K562 (cell line): Measurements from ENCODE around the gene GRIK3. TPM values are rescaled to one million over a fixed set of nuclear protein-coding genes. Genes with fewer than 3 reads are reported as not detected.

Experiments
- ATAC-seq: fragments of 200-7000 bp; cut with Tn5 transposase; 3 replicates; pipeline ENCODE4 v1.9.1; 2020; ENCODE audit warnings: moderate library complexity
- BruUV-seq: library from RNA; stranded (reverse); fragments of 400-500 nt; replicated peaks from 2 replicates; lab custom pipeline; 2021; lab: Mats Ljungman, UMichigan
- CTCF ChIA-PET: fragments of 300-600 bp; formaldehyde crosslinking; extraction: SDS; loops from one replicate; lab custom pipeline; 2021; ENCODE audit warnings: low intra/inter-chr PET ratio; lab: Yijun Ruan, JAX
- POLR2A ChIA-PET: fragments of 300-600, 350-650 bp; sonication (Branson Sonifier 250); formaldehyde crosslinking; extraction: SDS; loops from one replicate; lab custom pipeline; 2021; ENCODE audit warnings: antibody characterized with exemption, inconsistent platforms; lab: Yijun Ruan, JAX
- DNase-seq, 4 experiments: peaks; one replicate each; pipeline versions ENCODE4 v3.0.0 to v3.0.0-alpha.2; 2011 to 2018; ENCODE audit warnings: low spot score in 3 of 4, mixed read lengths in 3 of 4; ENCODE audit errors: extremely low read depth in 1 of 4
- FAIRE-seq: peaks from 2 replicates; lab custom pipeline; 2011; peaks lifted over from hg19 to GRCh38; lab: Jason Lieb, UNC
- H2AFZ ChIP-seq: 2 replicates; pipeline ENCODE4 v1.6.0; 2011; ENCODE audit warnings: low read depth, low read length, control low read depth, inconsistent platforms
- H3K27ac ChIP-seq: fragments of 200-600 bp; 3 replicates; pipeline ENCODE4 v1.8.0; 2011; ENCODE audit warnings: low read depth, mild to moderate bottlenecking, control low read depth, inconsistent platforms, low read length, moderate library complexity, mixed read lengths; ENCODE audit errors: extremely low read depth
- H3K27me3 ChIP-seq, 2 experiments: fragments of 300-600 bp in 1 of 2; 2 replicates in 1 of 2; 3 replicates in 1 of 2; pipeline versions ENCODE4 v1.6.0 to v1.8.0; 2011; ENCODE audit warnings: inconsistent platforms in 2 of 2, low read length in 2 of 2, mild to moderate bottlenecking in 1 of 2, mixed read lengths in 1 of 2, moderate library complexity in 1 of 2; ENCODE audit not compliant: control insufficient read depth in 2 of 2, insufficient read depth in 2 of 2
- H3K36me3 ChIP-seq: fragments of 300-600 bp; 3 replicates; pipeline ENCODE4 v1.8.0; 2011; ENCODE audit warnings: mild to moderate bottlenecking, low read length, inconsistent platforms; ENCODE audit not compliant: control insufficient read depth, insufficient read depth
- H3K4me1 ChIP-seq, 2 experiments: fragments of 200-600 bp in 1 of 2; replicated peaks in 1 of 2; 2 replicates in 1 of 2; 3 replicates in 1 of 2; pipeline versions ENCODE4 v1.5.1 to v1.8.0; 2011; ENCODE audit warnings: inconsistent platforms in 2 of 2, low read length in 2 of 2, mild to moderate bottlenecking in 1 of 2, mixed read lengths in 1 of 2, moderate library complexity in 1 of 2; ENCODE audit not compliant: control insufficient read depth in 2 of 2, insufficient read depth in 2 of 2
- H3K4me2 ChIP-seq: 2 replicates; pipeline ENCODE4 v1.6.1; 2011; ENCODE audit warnings: low read length, control low read depth, inconsistent platforms, mixed read lengths; ENCODE audit not compliant: insufficient read depth
- H3K4me3 ChIP-seq: fragments of 200-600 bp; sonication (generic), shearing (Covaris generic); 2 replicates; pipeline ENCODE4 v1.5.1; 2016; ENCODE audit warnings: control low read depth, inconsistent platforms
- H3K79me2 ChIP-seq: fragments of 200-600 bp; 3 replicates; pipeline ENCODE4 v1.8.0; 2011; ENCODE audit warnings: low read length, inconsistent platforms; ENCODE audit not compliant: control insufficient read depth, insufficient read depth
- H3K9ac ChIP-seq, 2 experiments: 2 replicates each; pipeline versions ENCODE4 v1.6.0 to v1.6.1; 2011; ENCODE audit warnings: low read depth in 2 of 2, low read length in 2 of 2, control low read depth in 1 of 2, inconsistent platforms in 1 of 2, mild to moderate bottlenecking in 1 of 2, mixed read lengths in 1 of 2; ENCODE audit not compliant: insufficient read depth in 1 of 2
- H3K9me1 ChIP-seq: one replicate; pipeline ENCODE4 v1.6.0; 2011; ENCODE audit warnings: inconsistent platforms, mild to moderate bottlenecking, low read length, moderate library complexity; ENCODE audit not compliant: control insufficient read depth, insufficient read depth
- H3K9me3 ChIP-seq: replicated peaks from 2 replicates; pipeline ENCODE4 v1.5.1; 2011; ENCODE audit warnings: low read depth, low read length, inconsistent platforms; ENCODE audit not compliant: control insufficient read depth, insufficient read depth
- H4K20me1 ChIP-seq: replicated peaks from 2 replicates; pipeline ENCODE4 v1.6.1; 2011; ENCODE audit warnings: low read length, inconsistent platforms, mixed read lengths; ENCODE audit not compliant: control insufficient read depth, insufficient read depth
- ATF1 ChIP-seq, 2 experiments: fragments of 450-650 bp in 1 of 2; IDR thresholded peaks; 2 replicates each; pipeline ENCODE4 v1.6.1; 2016; ENCODE audit warnings: missing compliant biosample characterization in 1 of 2, missing genetic modification characterization in 1 of 2
- BRCA1 ChIP-seq, 2 experiments: fragments of 450-650 bp in 1 of 2; sonication (generic) in 1 of 2; formaldehyde crosslinking in 1 of 2; IDR thresholded peaks; 2 replicates each; pipeline versions ENCODE4 v1.5.0 to v1.6.1; 2017 to 2020; ENCODE audit warnings: mild to moderate bottlenecking in 1 of 2, missing genetic modification reagents in 1 of 2
- C11orf30 ChIP-seq: fragments of 450-650 bp; IDR thresholded peaks from 2 replicates; pipeline ENCODE4 v1.6.1; 2016; ENCODE audit warnings: low read depth, mild to moderate bottlenecking
- FOS ChIP-seq: IDR thresholded peaks from 3 replicates; pipeline ENCODE4 v1.6.1; 2011; ENCODE audit not compliant: insufficient read length; ENCODE audit errors: extremely low read depth
- MEF2D ChIP-seq: conservative IDR thresholded peaks from 2 replicates; pipeline ENCODE4 v1.6.1; 2016; ENCODE audit warnings: low read depth, missing genetic modification characterization, missing compliant biosample characterization
- NFIX ChIP-seq: fragments of 250-450 bp; sonication (Bioruptor Pico); IDR thresholded peaks from 2 replicates; pipeline ENCODE4 v1.4.0; 2020; ENCODE audit warnings: low read depth, mild to moderate bottlenecking, moderate library complexity
- RAD21 ChIP-seq, 2 experiments: fragments of 250-450 bp in 1 of 2; fragments of 450-650 bp in 1 of 2; sonication (Bioruptor Pico) in 1 of 2; formaldehyde crosslinking in 1 of 2; IDR thresholded peaks in 1 of 2; conservative IDR thresholded peaks in 1 of 2; 2 replicates each; pipeline versions ENCODE4 v1.4.0 to v1.8.0; 2020 to 2022; ENCODE audit warnings: mild to moderate bottlenecking in 2 of 2, moderate library complexity in 1 of 2
- SMARCE1 ChIP-seq: fragments of 450-650 bp; IDR thresholded peaks from 2 replicates; pipeline ENCODE4 v1.7.1; 2016; ENCODE audit warnings: mild to moderate bottlenecking
- STAT6 ChIP-seq: sonication (generic); formaldehyde crosslinking; IDR thresholded peaks from 2 replicates; pipeline ENCODE4 v1.8.1; 2023; ENCODE audit warnings: mild to moderate bottlenecking, missing genetic modification reagents
- TCF7 ChIP-seq: sonication (generic); IDR thresholded peaks from 2 replicates; pipeline ENCODE4 v1.6.1; 2016; ENCODE audit warnings: antibody characterized with exemption, borderline replicate concordance
- TCFL5 ChIP-seq: fragments of 250-450 bp; sonication (Bioruptor Pico); conservative IDR thresholded peaks from 2 replicates; pipeline ENCODE4 v1.6.1; 2021; ENCODE audit warnings: mild to moderate bottlenecking, moderate library complexity, matching md5 sums
- WHSC1 ChIP-seq: IDR thresholded peaks from one replicate; pipeline ENCODE4 v1.6.1; 2012; ENCODE audit warnings: low read length, control low read depth, inconsistent platforms
- ZNF184 ChIP-seq: sonication (generic); formaldehyde crosslinking; IDR thresholded peaks from 2 replicates; pipeline ENCODE4 v1.5.0; 2020; ENCODE audit warnings: missing genetic modification reagents
- ZNF398 ChIP-seq: fragments of 250-450 bp; sonication (Bioruptor Pico); IDR thresholded peaks from 2 replicates; pipeline ENCODE4 v1.8.0; 2021; ENCODE audit warnings: moderate library complexity, mild to moderate bottlenecking, inconsistent platforms
- WGBS: fragments of 100-300 bp; shearing (Covaris generic); methylation state at CpG from one replicate; pipeline ENCODE4 v1.1.6; 2016; ENCODE audit warnings: low coverage, mixed read lengths; ENCODE audit not compliant: insufficient coverage; ENCODE audit errors: missing lambda C conversion rate; 5-methylcytosine and 5-hydroxymethylcytosine counted together
- in situ Hi-C: fragments of 300-500 bp; cut with MboI; formaldehyde crosslinking; loops from 4 replicates; pipeline ENCODE4 v1.15.0; 2018; ENCODE audit warnings: inconsistent platforms, mixed read lengths
- intact Hi-C: fragments of 100-400 bp; cut with micrococcal nuclease; formaldehyde crosslinking; loops from 2 replicates; pipeline ENCODE4 v1.14.2; 2022
- polyA plus RNA-seq, 8 experiments: library from polyadenylated mRNA; depleted of rRNA in 4 of 8; stranded (reverse) in 5 of 8; unstranded in 3 of 8; fragments of >200 nt; fragmentation: Nextera tagmentation in 2 of 8; fragmentation: Illumina TruSeq in 1 of 8; extraction: Ambion mirVana in 2 of 8; extraction: Trizol in 1 of 8; gene quantifications; 2 replicates each; pipeline versions ENCODE4 v1.2.1 to v1.2.3, GENCODE V29; 2011 to 2014; ENCODE audit warnings: inconsistent platforms in 1 of 8, missing spikeins in 1 of 8
- total RNA-seq, 7 experiments: library from RNA; depleted of rRNA in 6 of 7; stranded (reverse); fragments of >200 nt in 6 of 7; fragmentation: Illumina TruSeq in 2 of 7; extraction: Trizol in 2 of 7; gene quantifications; 2 replicates each; pipeline versions ENCODE4 v1.2.1 to v1.2.3, GENCODE V29; 2011 to 2021; ENCODE audit warnings: low replicate concordance in 1 of 7
- TF ChIP-seq, protein P1 (sequence below): fragments of 250-450 bp; sonication (Bioruptor Pico); IDR thresholded peaks from 2 replicates; pipeline ENCODE4 v1.9.0; 2021; ENCODE audit warnings: mild to moderate bottlenecking

Gene GRIK3
- total and polyA plus RNA-seq, 9 of the 15 experiments (the other 6 are each of a cell fraction or from before 2014, with no cell fraction given): not detected

DNA sequence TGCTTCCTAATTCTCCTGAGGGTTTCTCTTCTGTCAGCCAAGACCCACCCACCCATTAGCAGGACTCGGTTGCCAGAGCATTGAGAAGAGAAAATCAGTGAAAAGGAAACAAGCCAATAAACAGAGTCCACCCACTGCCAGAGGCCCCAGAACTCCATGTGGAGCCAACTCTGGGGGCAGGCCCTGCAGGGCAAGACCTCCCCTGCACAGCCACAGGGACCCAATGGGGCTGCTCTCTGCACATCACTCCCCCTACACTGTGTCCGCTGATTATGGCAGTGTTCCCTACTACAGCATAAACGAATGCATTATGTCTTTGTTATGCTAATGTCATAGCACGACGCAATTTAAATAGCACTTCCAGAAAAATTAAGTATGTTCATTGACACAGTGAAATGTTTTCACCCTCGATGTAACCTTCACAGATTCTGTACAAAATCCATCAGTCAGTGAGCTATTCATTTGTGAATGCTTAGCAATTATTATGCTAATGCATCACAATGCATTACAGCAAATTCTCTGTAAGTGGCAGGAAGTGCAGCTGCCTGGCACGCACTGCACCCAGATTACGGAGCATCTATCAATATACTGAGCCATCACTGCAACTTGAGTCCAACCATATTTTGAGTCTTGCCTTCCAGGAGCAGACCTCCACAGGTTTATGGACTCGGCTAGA is 56.4 kb downstream of the GRIK3 start:
- POLR2A ChIA-PET: interaction anchor here (0.6 kb wide), 1 partner anchor 333 kb away, joined by 3 read pairs; no protein-coding TSS in a partner anchor

More for the DNA sequence above, 56.4 kb downstream of the GRIK3 start:
- ATAC-seq (no peak), FAIRE-seq (no peak), DNase-seq (no peak)
- intact Hi-C loops (no loop called here), in situ Hi-C loops (no loop called here)
- Histone ChIP-seq H3K4me1 (no peaks in the 10 kb centered on the region), H3K9me1 (no peaks in the 10 kb centered on the region), H3K4me2 (no peak overlapping the region), H3K79me2 (no peaks in the 10 kb centered on the region), H4K20me1 (peaks cover under 1% of the 10 kb centered on the region; the same call in 1 of the 2 replicates), H3K9me3 (no peaks in the 10 kb centered on the region), H3K27ac (no peak overlapping the region), H3K27me3 (peaks cover 0 to 10% of the 10 kb centered on the region in 2 experiments; a peak in 1 of 5 replicates), H3K36me3 (no peaks in the 10 kb centered on the region), H3K4me3 (no peak overlapping the region), H3K9ac (no peak overlapping the region), H2AFZ (no peak overlapping the region)
- TF ChIP-seq C11orf30 (no peak), MEF2D (tag) (no peak), ZNF398 (no peak), TCF7 (no peak), ATF1 (CRISPR knock-in tag; IDR thresholded peaks at IDR 0.05) (no peak), ATF1 (tag; IDR thresholded peaks at IDR 0.05) (no peak), STAT6 (CRISPR knock-in tag) (no peak), FOS (no peak), WHSC1 (no peak), SMARCE1 (no peak), TCFL5 (CRISPR knock-in tag) (no peak), NFIX (CRISPR knock-in tag) (no peak), RAD21 (CRISPR knock-in tag; conservative IDR thresholded peaks at IDR 0.05 in 1 of 2, IDR thresholded peaks at IDR 0.05 in 1 of 2) (no peak), ZNF184 (CRISPR knock-in tag) (no peak), BRCA1 (IDR thresholded peaks at IDR 0.05) (no peak), BRCA1 (CRISPR knock-in tag; IDR thresholded peaks at IDR 0.05) (no peak)
- TF ChIP-seq, protein P1, sequence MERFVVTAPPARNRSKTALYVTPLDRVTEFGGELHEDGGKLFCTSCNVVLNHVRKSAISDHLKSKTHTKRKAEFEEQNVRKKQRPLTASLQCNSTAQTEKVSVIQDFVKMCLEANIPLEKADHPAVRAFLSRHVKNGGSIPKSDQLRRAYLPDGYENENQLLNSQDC (CRISPR knock-in tag): no peak
- no TSS peak for BruUV-seq
- CTCF ChIA-PET: no interaction called here
- 2% methylated on average over 9 of the region's 9 CpGs for WGBS
